ENCODE measurements around the gene C13orf46. TPM values are rescaled to one million over a fixed set of nuclear protein-coding genes. Genes with fewer than 3 reads are reported as not detected.

Gene C13orf46
- total RNA-seq, 1 donor from 2014 or later = 0.69 TPM

- H3K4me1 Mint-ChIP-seq = no peaks in the 10 kb centered on the region
- ChIA-PET POLR2A (no interaction called here), CTCF (no interaction called here)
- no peak overlapping the region for H3K4me3 Mint-ChIP-seq
- no peak overlapping the region for H3K27ac Mint-ChIP-seq
- ATAC-seq (ENCODE audit: low read depth) (no peak), DNase-seq (no peak)
- peaks cover 20% of the 10 kb centered on the region for H3K27me3 Mint-ChIP-seq
- intact Hi-C loops (cut with micrococcal nuclease) = no loop called here
- peaks cover 4% of the 10 kb centered on the region for H3K9me3 Mint-ChIP-seq
- TF ChIP-seq, protein P1, sequence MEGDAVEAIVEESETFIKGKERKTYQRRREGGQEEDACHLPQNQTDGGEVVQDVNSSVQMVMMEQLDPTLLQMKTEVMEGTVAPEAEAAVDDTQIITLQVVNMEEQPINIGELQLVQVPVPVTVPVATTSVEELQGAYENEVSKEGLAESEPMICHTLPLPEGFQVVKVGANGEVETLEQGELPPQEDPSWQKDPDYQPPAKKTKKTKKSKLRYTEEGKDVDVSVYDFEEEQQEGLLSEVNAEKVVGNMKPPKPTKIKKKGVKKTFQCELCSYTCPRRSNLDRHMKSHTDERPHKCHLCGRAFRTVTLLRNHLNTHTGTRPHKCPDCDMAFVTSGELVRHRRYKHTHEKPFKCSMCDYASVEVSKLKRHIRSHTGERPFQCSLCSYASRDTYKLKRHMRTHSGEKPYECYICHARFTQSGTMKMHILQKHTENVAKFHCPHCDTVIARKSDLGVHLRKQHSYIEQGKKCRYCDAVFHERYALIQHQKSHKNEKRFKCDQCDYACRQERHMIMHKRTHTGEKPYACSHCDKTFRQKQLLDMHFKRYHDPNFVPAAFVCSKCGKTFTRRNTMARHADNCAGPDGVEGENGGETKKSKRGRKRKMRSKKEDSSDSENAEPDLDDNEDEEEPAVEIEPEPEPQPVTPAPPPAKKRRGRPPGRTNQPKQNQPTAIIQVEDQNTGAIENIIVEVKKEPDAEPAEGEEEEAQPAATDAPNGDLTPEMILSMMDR (IDR thresholded peaks at IDR 0.05) = no peak
- no peaks in the 10 kb centered on the region for H3K36me3 Mint-ChIP-seq (ENCODE audit: low read depth)
These were observed 51.3 kb downstream of the C13orf46 start for GRCh38 chr13:113922412-113923118.

DNA sequence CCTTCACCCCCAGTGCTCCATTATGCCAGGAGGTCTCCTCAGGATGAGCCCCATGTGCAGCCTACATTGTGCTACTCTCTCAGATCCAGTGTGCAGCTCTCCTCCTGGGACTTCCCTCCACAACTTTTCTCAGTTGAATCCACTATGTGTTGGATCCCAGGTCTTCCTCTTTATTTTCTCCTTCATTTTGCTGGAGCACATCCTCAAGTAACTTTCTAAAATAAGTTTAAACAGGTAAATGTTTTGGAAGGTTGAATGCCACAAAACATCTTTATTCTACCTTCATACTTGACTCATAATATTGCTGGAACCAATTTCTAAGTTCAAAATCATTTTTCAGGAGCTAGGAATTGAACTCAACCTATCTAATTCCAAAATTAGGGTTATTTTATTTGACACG, 52.1 kb downstream of the C13orf46 start:
- ChIA-PET CTCF (no interaction called here), POLR2A (no interaction called here)
- TF ChIP-seq, protein P1 (IDR thresholded peaks at IDR 0.05) = no peak
- Mint-ChIP-seq H3K4me3 (no peak overlapping the region), H3K36me3 (ENCODE audit: low read depth) (no peaks in the 10 kb centered on the region), H3K27me3 (peaks cover 22% of the 10 kb centered on the region), H3K4me1 (no peaks in the 10 kb centered on the region), H3K9me3 (peaks cover 4% of the 10 kb centered on the region), H3K27ac (no peak overlapping the region)
- intact Hi-C loops (cut with micrococcal nuclease) = no loop called here
- DNase-seq (no peak), ATAC-seq (ENCODE audit: low read depth) (no peak)

- TF ChIP-seq, protein P1 (IDR thresholded peaks at IDR 0.05) = no peak
- no peak overlapping the region for H3K4me3 Mint-ChIP-seq
- H3K4me1 Mint-ChIP-seq = no peaks in the 10 kb centered on the region
- H3K27me3 Mint-ChIP-seq = peaks cover 23% of the 10 kb centered on the region
- intact Hi-C loops (cut with micrococcal nuclease) = no loop called here
- no peak overlapping the region for H3K27ac Mint-ChIP-seq
- CTCF ChIA-PET = no interaction called here
- no peak for ATAC-seq (ENCODE audit: low read depth)
- POLR2A ChIA-PET = no interaction called here
- H3K36me3 Mint-ChIP-seq (ENCODE audit: low read depth) = no peaks in the 10 kb centered on the region
- no peak for DNase-seq
- peaks cover 4% of the 10 kb centered on the region for H3K9me3 Mint-ChIP-seq
These were observed 53.1 kb downstream of the C13orf46 start for GRCh38 chr13:113920606-113921286.

- no peak overlapping the region for H3K27ac Mint-ChIP-seq
- no peak for ATAC-seq (ENCODE audit: low read depth)
These were observed 53.9 kb downstream of the C13orf46 start for GRCh38 chr13:113919761-113920559.

More at GRCh38 chr13:113919761-113920559, 53.9 kb downstream of the C13orf46 start:
- Mint-ChIP-seq H3K4me3 (no peak overlapping the region), H3K4me1 (no peaks in the 10 kb centered on the region), H3K36me3 (ENCODE audit: low read depth) (no peaks in the 10 kb centered on the region), H3K27me3 (peaks cover 17% of the 10 kb centered on the region), H3K9me3 (peaks cover 4% of the 10 kb centered on the region)
- TF ChIP-seq, protein P1 (IDR thresholded peaks at IDR 0.05) = no peak
- no peak for DNase-seq
- ChIA-PET CTCF (no interaction called here), POLR2A (no interaction called here)
- intact Hi-C loops (cut with micrococcal nuclease) = no loop called here

All from activated B cell treated with CpG ODN at 0.5 μM for 24 hours (primary cell).